MM.1S (cell line): ENCODE measurements around the gene BLOC1S2.
"Not testable (repeated sequence)": the region's sequence is repeated elsewhere in the genome, so short reads cannot be mapped to it uniquely, and the experiment has no call there.

ENCODE experiments used
- DNase-seq: peaks from one replicate; pipeline ENCODE4 v3.0.0-alpha.2; 2015
- H2AFZ ChIP-seq: fragments of 300-600 bp; sonication (generic); 2 replicates; pipeline ENCODE4 v1.6.0; 2016; ENCODE audit warnings: antibody characterized with exemption, low read length
- H3F3A ChIP-seq: fragments of 300-600 bp; sonication (generic); 2 replicates; pipeline ENCODE4 v1.6.1; 2016; ENCODE audit warnings: mild to moderate bottlenecking, antibody characterized with exemption, low read length, moderate library complexity, mixed read lengths; ENCODE audit not compliant: insufficient read depth
- H3K27ac ChIP-seq: fragments of 300-600 bp; sonication (generic); 2 replicates; pipeline ENCODE4 v1.5.1; 2016; ENCODE audit warnings: mild to moderate bottlenecking, low read length
- H3K27me3 ChIP-seq: fragments of 300-600 bp; sonication (generic); replicated peaks from 2 replicates; pipeline ENCODE4 v1.6.0; 2016; ENCODE audit warnings: low read length; ENCODE audit not compliant: insufficient read depth
- H3K36me3 ChIP-seq: fragments of 300-600 bp; sonication (generic); replicated peaks from 2 replicates; pipeline ENCODE4 v1.6.1; 2016; ENCODE audit warnings: mild to moderate bottlenecking, low read length, mixed read lengths; ENCODE audit not compliant: insufficient read depth
- H3K4me1 ChIP-seq: fragments of 300-600 bp; sonication (generic); 2 replicates; pipeline ENCODE4 v1.6.1; 2016; ENCODE audit warnings: low read length, mixed read lengths
- H3K4me2 ChIP-seq: fragments of 300-600 bp; sonication (generic); 2 replicates; pipeline ENCODE4 v1.6.0; 2016; ENCODE audit warnings: low read depth, low read length
- H3K4me3 ChIP-seq: fragments of 300-600 bp; sonication (generic); 2 replicates; pipeline ENCODE4 v1.5.1; 2016; ENCODE audit warnings: low read length, mixed read lengths
- H3K79me2 ChIP-seq: fragments of 300-600 bp; sonication (generic); 2 replicates; pipeline ENCODE4 v1.6.1; 2016; ENCODE audit warnings: mixed run types, low read length, mixed read lengths
- H3K9ac ChIP-seq: fragments of 300-600 bp; sonication (generic); 2 replicates; pipeline ENCODE4 v1.6.1; 2016; ENCODE audit warnings: low read length, mixed read lengths
- H3K9me2 ChIP-seq: fragments of 300-600 bp; sonication (generic); replicated peaks from 2 replicates; pipeline ENCODE4 v1.6.1; 2016; ENCODE audit warnings: mild to moderate bottlenecking, low read length, mixed read lengths; ENCODE audit not compliant: insufficient read depth
- H3K9me3 ChIP-seq: fragments of 300-600 bp; sonication (generic); replicated peaks from 2 replicates; pipeline ENCODE4 v1.6.1; 2016; ENCODE audit warnings: mild to moderate bottlenecking, low read length, mixed read lengths; ENCODE audit not compliant: insufficient read depth
- H4K20me1 ChIP-seq: fragments of 300-600 bp; sonication (generic); 2 replicates; pipeline ENCODE4 v1.6.1; 2016; ENCODE audit warnings: mild to moderate bottlenecking, low read length, moderate library complexity, mixed read lengths; ENCODE audit not compliant: insufficient read depth
- EZH2 ChIP-seq: fragments of 300-600 bp; sonication (generic); optimal IDR thresholded peaks from 2 replicates; pipeline ENCODE3; 2017; ENCODE audit warnings: low read depth, mild to moderate bottlenecking, antibody characterized with exemption, low read length, mixed read lengths
- EZH2phosphoT487 ChIP-seq: fragments of 300-600 bp; sonication (generic); IDR thresholded peaks from 2 replicates; pipeline ENCODE4 v1.6.1; 2018; ENCODE audit warnings: antibody characterized with exemption, low read length
- TF ChIP-seq, protein P1 (sequence below): fragments of 300-600 bp; sonication (generic); IDR thresholded peaks from 2 replicates; pipeline ENCODE4 v1.5.1; 2016; ENCODE audit warnings: antibody characterized with exemption, low read length, mixed read lengths

BLOC1S2 gene

DNA sequence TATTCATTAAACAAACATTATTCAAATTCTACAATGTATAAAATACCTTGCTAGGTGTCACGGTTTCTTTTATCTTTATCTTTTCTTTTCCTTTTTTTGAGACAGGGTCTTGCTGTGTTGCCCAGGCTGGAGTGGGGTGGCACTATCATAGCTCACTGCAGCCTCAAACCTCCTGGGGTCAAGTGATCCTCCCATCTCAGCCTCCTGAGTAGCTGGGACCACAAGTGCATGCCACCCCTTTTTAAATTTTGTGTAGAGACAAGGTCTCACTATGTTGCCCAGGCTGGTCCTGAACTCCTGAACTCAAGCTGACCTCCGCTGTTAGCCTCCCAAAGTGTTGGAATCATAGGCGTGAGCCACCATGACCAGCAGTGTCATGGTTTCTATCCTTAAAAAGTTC is 17.9 kb upstream of the BLOC1S2 start:
- no peaks in the 10 kb centered on the region for H3K27me3 ChIP-seq
- H3K4me3 ChIP-seq, result no peak overlapping the region
- peaks cover 15% of the 10 kb centered on the region for H3K4me1 ChIP-seq
- no peak overlapping the region for H3K27ac ChIP-seq
- H4K20me1 ChIP-seq, result no peaks in the 10 kb centered on the region
- no peaks in the 10 kb centered on the region for H3K9me2 ChIP-seq
- 0 out of 2 replicates have a peak, but pooled peaks cover 5% of the 10 kb centered on the region for H3F3A ChIP-seq
- H3K9me3 ChIP-seq, result no peaks in the 10 kb centered on the region
- H3K79me2 ChIP-seq, result no peaks in the 10 kb centered on the region
- no peak for DNase-seq
- no peak overlapping the region for H3K9ac ChIP-seq
- no peak overlapping the region for H2AFZ ChIP-seq
- TF ChIP-seq, protein P1, sequence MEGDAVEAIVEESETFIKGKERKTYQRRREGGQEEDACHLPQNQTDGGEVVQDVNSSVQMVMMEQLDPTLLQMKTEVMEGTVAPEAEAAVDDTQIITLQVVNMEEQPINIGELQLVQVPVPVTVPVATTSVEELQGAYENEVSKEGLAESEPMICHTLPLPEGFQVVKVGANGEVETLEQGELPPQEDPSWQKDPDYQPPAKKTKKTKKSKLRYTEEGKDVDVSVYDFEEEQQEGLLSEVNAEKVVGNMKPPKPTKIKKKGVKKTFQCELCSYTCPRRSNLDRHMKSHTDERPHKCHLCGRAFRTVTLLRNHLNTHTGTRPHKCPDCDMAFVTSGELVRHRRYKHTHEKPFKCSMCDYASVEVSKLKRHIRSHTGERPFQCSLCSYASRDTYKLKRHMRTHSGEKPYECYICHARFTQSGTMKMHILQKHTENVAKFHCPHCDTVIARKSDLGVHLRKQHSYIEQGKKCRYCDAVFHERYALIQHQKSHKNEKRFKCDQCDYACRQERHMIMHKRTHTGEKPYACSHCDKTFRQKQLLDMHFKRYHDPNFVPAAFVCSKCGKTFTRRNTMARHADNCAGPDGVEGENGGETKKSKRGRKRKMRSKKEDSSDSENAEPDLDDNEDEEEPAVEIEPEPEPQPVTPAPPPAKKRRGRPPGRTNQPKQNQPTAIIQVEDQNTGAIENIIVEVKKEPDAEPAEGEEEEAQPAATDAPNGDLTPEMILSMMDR, result no peak
- TF ChIP-seq EZH2phosphoT487 (no peak), EZH2 (no peak)
- no peaks in the 10 kb centered on the region for H3K36me3 ChIP-seq
- H3K4me2 ChIP-seq, result no peak overlapping the region

DNA sequence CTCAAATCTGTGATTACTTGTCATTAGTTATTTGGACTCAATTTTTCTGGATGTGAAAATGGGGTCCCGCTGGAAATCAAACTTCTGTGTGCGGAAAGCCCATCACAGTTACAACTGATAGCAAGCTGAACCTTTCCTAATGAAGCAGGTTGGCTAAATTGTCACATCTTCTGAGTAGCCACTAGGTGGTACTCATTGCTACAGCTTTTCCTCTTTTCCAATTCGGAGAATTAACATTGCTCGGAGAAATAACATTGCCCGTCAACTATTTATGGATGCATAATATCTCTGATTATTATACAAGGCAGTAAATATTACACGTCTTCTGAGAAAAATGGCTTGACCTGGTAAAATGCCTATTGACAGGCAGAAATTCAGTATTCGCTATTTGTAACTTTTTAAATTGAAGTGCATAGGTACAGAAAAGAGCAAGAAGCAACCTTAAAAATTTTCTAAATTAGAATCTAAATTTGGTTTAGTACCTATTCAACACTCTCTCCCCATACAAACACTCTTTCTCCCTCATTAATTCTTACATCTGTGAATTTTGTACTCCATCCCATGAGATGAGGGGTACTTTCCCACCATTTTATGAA is 17.3 kb upstream of the BLOC1S2 start:
- Histone ChIP-seq H3K4me2 (no peak overlapping the region), H3K36me3 (no peaks in the 10 kb centered on the region), H3F3A (0 out of 2 replicates have a peak, but pooled peaks cover 3% of the 10 kb centered on the region), H3K4me1 (peaks cover 10% of the 10 kb centered on the region), H3K27ac (no peak overlapping the region), H3K9me2 (no peaks in the 10 kb centered on the region), H4K20me1 (no peaks in the 10 kb centered on the region), H2AFZ (no peak overlapping the region), H3K9ac (no peak overlapping the region), H3K9me3 (no peaks in the 10 kb centered on the region), H3K79me2 (no peaks in the 10 kb centered on the region), H3K4me3 (no peak overlapping the region), H3K27me3 (no peaks in the 10 kb centered on the region)
- DNase-seq, result peak; percentile 48
- no peak for TF ChIP-seq EZH2
- TF ChIP-seq, protein P1, result peak; percentile 75

DNA sequence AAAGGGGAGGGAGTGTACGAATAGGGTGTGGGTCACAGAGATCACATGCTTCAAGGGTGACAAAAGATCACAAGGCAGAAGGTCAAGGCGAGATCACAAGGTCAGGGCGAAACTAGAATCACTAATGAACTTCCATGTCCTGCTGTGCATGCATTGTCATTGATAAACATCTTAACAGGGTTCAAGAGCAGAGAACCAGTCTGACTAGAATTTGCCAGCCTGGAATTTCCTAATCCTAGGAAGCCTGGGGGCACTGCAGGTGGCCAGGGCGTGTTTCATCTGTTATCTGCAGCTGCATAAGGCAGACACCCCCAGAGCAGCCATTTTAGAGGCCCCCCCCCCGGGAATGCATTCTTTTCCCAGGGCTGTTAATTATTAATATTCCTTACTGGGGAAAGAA is 14.6 kb upstream of the BLOC1S2 start:
- H2AFZ ChIP-seq, H3K4me2 ChIP-seq, H3K4me3 ChIP-seq, DNase-seq, H3K36me3 ChIP-seq, H3K4me1 ChIP-seq, H3K9ac ChIP-seq, H3F3A ChIP-seq, H4K20me1 ChIP-seq, H3K79me2 ChIP-seq, H3K9me2 ChIP-seq, H3K27me3 ChIP-seq, H3K27ac ChIP-seq, H3K9me3 ChIP-seq: not testable (repeated sequence)

DNA sequence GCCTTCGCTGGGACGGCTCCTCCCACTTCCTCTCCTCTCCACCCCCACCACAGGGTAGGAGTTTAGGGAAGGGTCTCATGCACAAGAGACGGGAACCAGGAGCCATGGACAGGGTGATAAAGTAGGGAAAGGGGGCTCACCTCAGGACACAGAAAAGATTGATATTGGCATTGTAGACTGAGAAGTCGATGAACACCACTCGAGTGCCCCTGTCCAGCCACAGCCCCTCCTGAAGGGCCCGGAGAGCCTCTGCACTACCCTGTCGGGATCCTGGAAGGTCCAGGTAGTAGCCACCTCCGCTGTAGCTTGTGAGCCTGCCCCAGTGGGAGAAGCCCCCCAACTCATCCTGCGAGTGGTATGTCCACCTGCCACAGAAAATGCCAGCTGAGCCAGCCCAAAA is 10.8 kb upstream of the BLOC1S2 start:
- no peak overlapping the region for H3K4me2 ChIP-seq

More for the DNA sequence above, 10.8 kb upstream of the BLOC1S2 start:
- H3K4me1 ChIP-seq, result no peaks in the 10 kb centered on the region
- H3K9me3 ChIP-seq, result no peaks in the 10 kb centered on the region
- no peak for TF ChIP-seq EZH2
- TF ChIP-seq, protein P1, result no peak
- TF ChIP-seq EZH2phosphoT487, result no peak
- H3K9me2 ChIP-seq, result no peaks in the 10 kb centered on the region
- H3K27ac ChIP-seq, result no peak overlapping the region
- H3K27me3 ChIP-seq, result peaks cover 5% of the 10 kb centered on the region; the same call in 1 of the 2 replicates
- no peaks in the 10 kb centered on the region for H3K36me3 ChIP-seq
- H2AFZ ChIP-seq, result no peak overlapping the region
- DNase-seq, result no peak
- H3K79me2 ChIP-seq, result no peaks in the 10 kb centered on the region
- H3K9ac ChIP-seq, result no peak overlapping the region
- H4K20me1 ChIP-seq, result no peaks in the 10 kb centered on the region
- H3F3A ChIP-seq, result no peaks in the 10 kb centered on the region
- no peak overlapping the region for H3K4me3 ChIP-seq
